ENCODE results near the gene KRTAP5-1. TPM values are rescaled to one million over a fixed set of nuclear protein-coding genes. Genes with fewer than 3 reads are reported as not detected.

The KRTAP5-1 gene
- total RNA-seq, 1 experiment from 2014 or later, result not detected

DNA sequence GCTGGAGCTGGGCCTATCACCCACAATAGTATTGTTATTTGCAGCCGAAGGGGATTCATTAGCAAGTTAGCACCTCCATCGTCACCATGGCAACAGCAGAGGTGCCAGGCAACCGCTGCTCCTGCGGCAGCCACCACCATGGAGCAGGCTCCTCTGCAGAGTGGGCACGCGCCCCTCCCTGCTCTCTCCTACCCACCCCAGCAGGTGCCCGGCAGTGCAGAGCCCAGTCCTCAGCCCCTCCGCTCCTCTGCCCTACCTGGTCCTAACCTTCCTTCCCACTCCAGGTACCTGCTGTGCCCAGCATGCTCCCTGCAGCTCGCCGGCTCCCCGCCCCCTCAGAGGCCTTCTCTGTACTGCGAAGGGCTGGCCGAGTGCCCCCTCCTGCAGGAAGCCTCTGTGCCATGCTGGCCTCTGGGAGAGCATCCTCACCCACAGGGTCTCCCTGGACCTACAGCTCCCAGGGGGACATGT, 16.6 kb downstream of the KRTAP5-1 start:
- TF ChIP-seq, protein P1, sequence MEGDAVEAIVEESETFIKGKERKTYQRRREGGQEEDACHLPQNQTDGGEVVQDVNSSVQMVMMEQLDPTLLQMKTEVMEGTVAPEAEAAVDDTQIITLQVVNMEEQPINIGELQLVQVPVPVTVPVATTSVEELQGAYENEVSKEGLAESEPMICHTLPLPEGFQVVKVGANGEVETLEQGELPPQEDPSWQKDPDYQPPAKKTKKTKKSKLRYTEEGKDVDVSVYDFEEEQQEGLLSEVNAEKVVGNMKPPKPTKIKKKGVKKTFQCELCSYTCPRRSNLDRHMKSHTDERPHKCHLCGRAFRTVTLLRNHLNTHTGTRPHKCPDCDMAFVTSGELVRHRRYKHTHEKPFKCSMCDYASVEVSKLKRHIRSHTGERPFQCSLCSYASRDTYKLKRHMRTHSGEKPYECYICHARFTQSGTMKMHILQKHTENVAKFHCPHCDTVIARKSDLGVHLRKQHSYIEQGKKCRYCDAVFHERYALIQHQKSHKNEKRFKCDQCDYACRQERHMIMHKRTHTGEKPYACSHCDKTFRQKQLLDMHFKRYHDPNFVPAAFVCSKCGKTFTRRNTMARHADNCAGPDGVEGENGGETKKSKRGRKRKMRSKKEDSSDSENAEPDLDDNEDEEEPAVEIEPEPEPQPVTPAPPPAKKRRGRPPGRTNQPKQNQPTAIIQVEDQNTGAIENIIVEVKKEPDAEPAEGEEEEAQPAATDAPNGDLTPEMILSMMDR (IDR thresholded peaks at IDR 0.05; ENCODE audit: unreplicated experiment), result no peak
- CTCF ChIA-PET, result no interaction called here
- Mint-ChIP-seq H3K4me1 (ENCODE audit: low read depth, unreplicated experiment) (peaks cover 7% of the 10 kb centered on the region), H3K9me3 (ENCODE audit: low read depth, unreplicated experiment) (no peaks in the 10 kb centered on the region), H3K27me3 (ENCODE audit: unreplicated experiment) (no peaks in the 10 kb centered on the region), H3K4me3 (ENCODE audit: low read depth, unreplicated experiment) (no peak overlapping the region), H3K27ac (ENCODE audit: unreplicated experiment) (no peak overlapping the region), H3K36me3 (ENCODE audit: insufficient read depth, unreplicated experiment) (peaks cover 43% of the 10 kb centered on the region)
- BruUV-seq (replicated peaks), result no TSS peak
- intact Hi-C loops (cut with micrococcal nuclease; ENCODE audit: unreplicated experiment), result no loop called here
- DNase-seq, result no peak

DNA sequence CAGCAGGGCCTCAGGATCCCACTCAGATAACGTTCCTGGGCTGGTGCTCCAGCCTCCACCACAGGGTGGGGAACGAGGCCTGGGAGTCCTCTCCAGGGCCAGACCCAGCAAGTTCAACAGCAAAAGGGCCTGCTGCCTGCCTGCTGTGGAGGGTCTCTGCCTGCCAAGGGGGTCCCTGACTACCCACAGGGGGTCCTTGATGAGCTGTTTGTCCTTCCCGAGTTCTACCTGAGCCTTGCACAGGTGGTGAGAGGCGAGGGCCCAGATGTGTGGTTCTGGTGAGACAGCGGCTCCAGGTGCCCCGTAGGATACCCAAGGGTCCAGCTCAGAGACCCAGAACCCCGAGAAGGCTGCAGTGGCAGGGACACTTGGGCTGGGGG, 17.4 kb downstream of the KRTAP5-1 start:
- no peak for DNase-seq
- Mint-ChIP-seq H3K36me3 (ENCODE audit: insufficient read depth, unreplicated experiment) (peaks cover 42% of the 10 kb centered on the region), H3K4me1 (ENCODE audit: low read depth, unreplicated experiment) (peaks cover 7% of the 10 kb centered on the region), H3K27me3 (ENCODE audit: unreplicated experiment) (no peaks in the 10 kb centered on the region), H3K4me3 (ENCODE audit: low read depth, unreplicated experiment) (no peak overlapping the region), H3K9me3 (ENCODE audit: low read depth, unreplicated experiment) (no peaks in the 10 kb centered on the region), H3K27ac (ENCODE audit: unreplicated experiment) (no peak overlapping the region)
- BruUV-seq (replicated peaks), result no TSS peak
- TF ChIP-seq, protein P1 (IDR thresholded peaks at IDR 0.05; ENCODE audit: unreplicated experiment), result no peak
- intact Hi-C loops (cut with micrococcal nuclease; ENCODE audit: unreplicated experiment), result no loop called here
- CTCF ChIA-PET, result no interaction called here

DNA sequence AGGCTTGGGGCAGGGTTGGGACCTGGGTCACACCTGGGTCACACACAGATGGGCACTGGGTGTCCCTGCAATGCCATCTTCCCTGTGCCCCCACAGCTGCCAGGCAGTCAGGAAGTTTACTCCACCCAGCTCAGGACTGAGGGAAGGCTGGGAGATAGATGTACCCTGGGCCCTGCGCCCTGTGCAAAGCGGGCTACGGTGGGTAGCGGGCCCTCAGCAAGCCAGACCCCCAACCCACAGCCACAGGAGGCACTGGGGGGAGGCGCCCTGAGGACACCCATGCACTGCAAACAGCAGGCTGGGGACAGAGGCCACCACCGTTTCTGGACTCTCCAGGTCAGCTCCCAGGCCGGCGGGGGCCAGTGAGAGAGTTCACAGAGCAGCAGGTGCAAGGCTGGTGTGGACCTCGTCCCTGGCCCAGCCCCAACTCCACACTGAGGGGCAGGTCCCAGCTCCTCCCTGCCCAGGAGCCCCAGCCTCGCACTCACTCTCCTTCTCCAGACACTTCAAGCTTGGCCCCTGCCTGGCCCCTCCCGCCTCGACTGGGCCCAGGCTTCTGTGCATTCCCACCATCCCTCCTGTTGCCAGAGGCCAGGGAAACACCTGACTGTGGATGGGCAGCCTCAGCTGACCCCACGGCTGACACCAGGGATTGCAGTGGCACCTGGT, 17.9 kb downstream of the KRTAP5-1 start:
- BruUV-seq (replicated peaks), result no TSS peak
- no peak for DNase-seq
- no peak overlapping the region for H3K27ac Mint-ChIP-seq (ENCODE audit: unreplicated experiment)
- peaks cover 40% of the 10 kb centered on the region for H3K36me3 Mint-ChIP-seq (ENCODE audit: insufficient read depth, unreplicated experiment)
- H3K27me3 Mint-ChIP-seq (ENCODE audit: unreplicated experiment), result no peaks in the 10 kb centered on the region
- TF ChIP-seq, protein P1 (IDR thresholded peaks at IDR 0.05; ENCODE audit: unreplicated experiment), result no peak
- H3K4me3 Mint-ChIP-seq (ENCODE audit: low read depth, unreplicated experiment), result no peak overlapping the region
- CTCF ChIA-PET, result interaction anchor here (0.6 to 1.2 kb wide), 2 partner anchors 7 to 379 kb away, joined by 4 to 5 read pairs; no protein-coding TSS in a partner anchor
- H3K9me3 Mint-ChIP-seq (ENCODE audit: low read depth, unreplicated experiment), result no peaks in the 10 kb centered on the region
- H3K4me1 Mint-ChIP-seq (ENCODE audit: low read depth, unreplicated experiment), result peaks cover 7% of the 10 kb centered on the region
- intact Hi-C loops (cut with micrococcal nuclease; ENCODE audit: unreplicated experiment), result no loop called here

DNA sequence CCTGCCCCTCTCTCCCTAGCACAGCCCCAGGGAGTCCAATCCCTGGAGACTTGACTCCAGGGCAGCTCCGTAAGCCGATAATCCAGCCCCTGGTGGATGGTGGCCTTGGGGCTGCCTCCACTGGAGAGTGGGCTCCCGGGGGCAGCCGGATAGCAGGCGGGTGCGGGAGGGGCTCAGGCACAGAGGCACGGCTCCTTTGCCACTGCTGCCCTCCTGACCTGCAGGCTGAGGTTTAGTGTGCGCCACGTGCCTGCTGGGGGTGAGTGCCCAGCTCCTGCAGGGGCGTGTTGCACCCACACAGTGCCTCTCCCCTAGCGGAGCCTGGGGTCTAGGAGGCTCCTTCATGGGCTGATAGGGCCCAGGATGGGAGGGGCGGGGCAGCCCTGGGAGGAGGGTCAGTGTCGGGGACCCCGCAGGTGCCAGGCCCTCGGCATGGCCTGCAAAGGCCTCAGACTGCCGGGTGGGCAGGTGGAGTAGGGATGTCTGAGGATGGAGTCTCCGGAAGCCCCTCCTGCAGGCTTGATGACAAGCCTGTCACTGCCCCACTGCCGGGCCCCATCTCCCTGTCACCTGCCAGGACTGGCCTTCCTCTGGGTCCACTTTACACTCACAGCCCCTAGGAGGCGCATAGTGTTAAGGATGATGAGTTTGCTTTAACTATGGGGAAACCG, 18.6 kb downstream of the KRTAP5-1 start:
- CTCF ChIA-PET, result interaction anchor here (0.6 to 1.2 kb wide), 2 partner anchors 8 to 380 kb away, joined by 4 to 5 read pairs; no protein-coding TSS in a partner anchor
- no peaks in the 10 kb centered on the region for H3K27me3 Mint-ChIP-seq (ENCODE audit: unreplicated experiment)
- no peak overlapping the region for H3K27ac Mint-ChIP-seq (ENCODE audit: unreplicated experiment)
- peaks cover 7% of the 10 kb centered on the region for H3K4me1 Mint-ChIP-seq (ENCODE audit: low read depth, unreplicated experiment)
- H3K9me3 Mint-ChIP-seq (ENCODE audit: low read depth, unreplicated experiment), result no peaks in the 10 kb centered on the region
- intact Hi-C loops (cut with micrococcal nuclease; ENCODE audit: unreplicated experiment), result no loop called here
- H3K36me3 Mint-ChIP-seq (ENCODE audit: insufficient read depth, unreplicated experiment), result peaks cover 40% of the 10 kb centered on the region
- no peak overlapping the region for H3K4me3 Mint-ChIP-seq (ENCODE audit: low read depth, unreplicated experiment)
- no TSS peak for BruUV-seq (replicated peaks)
- DNase-seq, result no peak
- TF ChIP-seq, protein P1 (IDR thresholded peaks at IDR 0.05; ENCODE audit: unreplicated experiment), result no peak
